HCT116 (cell line): Measurements from ENCODE around the gene JPT1.

Experiments
- CBX3 ChIP-seq: IDR thresholded peaks from 2 replicates; pipeline ENCODE4 v1.6.1; 2012; ENCODE audit warnings: low read depth
- CEBPB ChIP-seq: IDR thresholded peaks from 2 replicates; pipeline ENCODE4 v1.6.1; 2012; ENCODE audit warnings: low read depth
- CTCF ChIP-seq, 3 experiments: fragments of 200-600 bp in 1 of 3; sonication (generic) in 1 of 3; IDR thresholded peaks in 2 of 3; conservative IDR thresholded peaks in 1 of 3; 2 replicates each; pipeline ENCODE4 v1.5.1; 2012 to 2017; ENCODE audit warnings: low read depth in 2 of 3, low read length in 2 of 3, antibody characterized with exemption in 1 of 3, borderline replicate concordance in 1 of 3, control low read depth in 1 of 3, mild to moderate bottlenecking in 1 of 3, mixed read lengths in 1 of 3, mixed run types in 1 of 3, moderate library complexity in 1 of 3; ENCODE audit not compliant: insufficient read depth in 1 of 3
- EGR1 ChIP-seq: IDR thresholded peaks from 2 replicates; pipeline ENCODE4 v1.6.1; 2012; ENCODE audit warnings: low read depth
- EZH2 ChIP-seq: fragments of 200-600 bp; sonication (generic); IDR thresholded peaks from 2 replicates; pipeline ENCODE4 v1.6.1; 2017; ENCODE audit warnings: antibody characterized with exemption, mixed run types
- EZH2phosphoT487 ChIP-seq: fragments of 200-600 bp; IDR thresholded peaks from 2 replicates; pipeline ENCODE4 v1.6.1; 2018; ENCODE audit warnings: antibody characterized with exemption, borderline replicate concordance
- MAX ChIP-seq: IDR thresholded peaks from 2 replicates; pipeline ENCODE4 v1.6.1; 2012
- POLR2A ChIP-seq: IDR thresholded peaks from 2 replicates; pipeline ENCODE4 v1.7.0; 2011; ENCODE audit warnings: borderline replicate concordance; ENCODE audit not compliant: insufficient read depth, insufficient read length; ENCODE audit errors: extremely low read depth
- RAD21 ChIP-seq: IDR thresholded peaks from 2 replicates; pipeline ENCODE4 v1.6.1; 2012; ENCODE audit warnings: low read depth, mild to moderate bottlenecking
- SIN3A ChIP-seq: IDR thresholded peaks from 2 replicates; pipeline ENCODE4 v1.6.1; 2012; ENCODE audit warnings: low read depth
- SRF ChIP-seq: IDR thresholded peaks from 2 replicates; pipeline ENCODE4 v1.6.1; 2012; ENCODE audit warnings: low read depth
- YY1 ChIP-seq: IDR thresholded peaks from 2 replicates; pipeline ENCODE4 v1.6.1; 2011; ENCODE audit warnings: low read length, low read depth, moderate library complexity, mild to moderate bottlenecking; ENCODE audit not compliant: insufficient replicate concordance; ENCODE audit errors: extremely low read depth

GRCh38 chr17:75118307-75118706 is 36.0 kb downstream of the JPT1 start:
- TF ChIP-seq CEBPB, result no peak
- TF ChIP-seq CTCF (IDR thresholded peaks at IDR 0.05 in 2 of 3, conservative IDR thresholded peaks at IDR 0.05 in 1 of 3; ENCODE audit: borderline replicate concordance in 1 of 3, insufficient read depth in 1 of 3, low read depth in 2 of 3, low read length in 2 of 3), result no peak
- TF ChIP-seq EGR1, result no peak
- TF ChIP-seq EZH2, result no peak
- TF ChIP-seq POLR2A, result no peak
- no peak for TF ChIP-seq SRF
- TF ChIP-seq YY1, result no peak
- no peak for TF ChIP-seq SIN3A
- no peak for TF ChIP-seq MAX
- TF ChIP-seq CBX3, result no peak
- no peak for TF ChIP-seq RAD21
- TF ChIP-seq EZH2phosphoT487, result no peak
